ENCODE data around the gene PAX6. TPM values are rescaled to one million over a fixed set of nuclear protein-coding genes. Genes with fewer than 3 reads are reported as not detected.
A peak's percentile ranks its signal among the peaks of the same experiment; 100 is the strongest.

PAX6 gene
- total RNA-seq, 1 experiment from 2014 or later, result 3.3 TPM

DNA sequence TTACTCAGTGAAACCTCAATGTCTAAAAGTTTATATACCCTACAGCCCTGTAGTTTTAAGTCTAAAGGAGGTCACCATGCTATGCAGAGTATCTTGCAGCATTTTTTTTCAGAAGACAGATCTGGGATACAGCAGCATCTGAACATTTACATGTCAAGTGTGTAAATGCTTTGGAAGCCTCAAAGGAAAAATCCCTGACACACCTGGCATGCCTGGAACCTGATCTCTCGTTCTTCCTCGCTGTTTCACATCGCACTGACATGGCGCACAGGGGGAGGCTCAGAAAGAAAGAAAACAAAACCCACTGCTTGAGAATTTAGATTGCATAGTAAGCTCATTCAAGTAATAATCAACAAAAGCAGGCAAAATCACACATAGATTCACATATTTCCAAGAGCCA lies 31.0 kb downstream of the PAX6 start (continued):
- TF ChIP-seq, protein P1, sequence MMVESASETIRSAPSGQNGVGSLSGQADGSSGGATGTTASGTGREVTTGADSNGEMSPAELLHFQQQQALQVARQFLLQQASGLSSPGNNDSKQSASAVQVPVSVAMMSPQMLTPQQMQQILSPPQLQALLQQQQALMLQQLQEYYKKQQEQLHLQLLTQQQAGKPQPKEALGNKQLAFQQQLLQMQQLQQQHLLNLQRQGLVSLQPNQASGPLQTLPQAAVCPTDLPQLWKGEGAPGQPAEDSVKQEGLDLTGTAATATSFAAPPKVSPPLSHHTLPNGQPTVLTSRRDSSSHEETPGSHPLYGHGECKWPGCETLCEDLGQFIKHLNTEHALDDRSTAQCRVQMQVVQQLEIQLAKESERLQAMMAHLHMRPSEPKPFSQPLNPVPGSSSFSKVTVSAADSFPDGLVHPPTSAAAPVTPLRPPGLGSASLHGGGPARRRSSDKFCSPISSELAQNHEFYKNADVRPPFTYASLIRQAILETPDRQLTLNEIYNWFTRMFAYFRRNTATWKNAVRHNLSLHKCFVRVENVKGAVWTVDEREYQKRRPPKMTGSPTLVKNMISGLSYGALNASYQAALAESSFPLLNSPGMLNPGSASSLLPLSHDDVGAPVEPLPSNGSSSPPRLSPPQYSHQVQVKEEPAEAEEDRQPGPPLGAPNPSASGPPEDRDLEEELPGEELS (CRISPR knock-in tag; IDR thresholded peaks at IDR 0.05), result no peak
- TF ChIP-seq, protein P2, sequence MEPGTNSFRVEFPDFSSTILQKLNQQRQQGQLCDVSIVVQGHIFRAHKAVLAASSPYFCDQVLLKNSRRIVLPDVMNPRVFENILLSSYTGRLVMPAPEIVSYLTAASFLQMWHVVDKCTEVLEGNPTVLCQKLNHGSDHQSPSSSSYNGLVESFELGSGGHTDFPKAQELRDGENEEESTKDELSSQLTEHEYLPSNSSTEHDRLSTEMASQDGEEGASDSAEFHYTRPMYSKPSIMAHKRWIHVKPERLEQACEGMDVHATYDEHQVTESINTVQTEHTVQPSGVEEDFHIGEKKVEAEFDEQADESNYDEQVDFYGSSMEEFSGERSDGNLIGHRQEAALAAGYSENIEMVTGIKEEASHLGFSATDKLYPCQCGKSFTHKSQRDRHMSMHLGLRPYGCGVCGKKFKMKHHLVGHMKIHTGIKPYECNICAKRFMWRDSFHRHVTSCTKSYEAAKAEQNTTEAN (CRISPR knock-in tag; IDR thresholded peaks at IDR 0.05), result no peak
- TF ChIP-seq, protein P3, sequence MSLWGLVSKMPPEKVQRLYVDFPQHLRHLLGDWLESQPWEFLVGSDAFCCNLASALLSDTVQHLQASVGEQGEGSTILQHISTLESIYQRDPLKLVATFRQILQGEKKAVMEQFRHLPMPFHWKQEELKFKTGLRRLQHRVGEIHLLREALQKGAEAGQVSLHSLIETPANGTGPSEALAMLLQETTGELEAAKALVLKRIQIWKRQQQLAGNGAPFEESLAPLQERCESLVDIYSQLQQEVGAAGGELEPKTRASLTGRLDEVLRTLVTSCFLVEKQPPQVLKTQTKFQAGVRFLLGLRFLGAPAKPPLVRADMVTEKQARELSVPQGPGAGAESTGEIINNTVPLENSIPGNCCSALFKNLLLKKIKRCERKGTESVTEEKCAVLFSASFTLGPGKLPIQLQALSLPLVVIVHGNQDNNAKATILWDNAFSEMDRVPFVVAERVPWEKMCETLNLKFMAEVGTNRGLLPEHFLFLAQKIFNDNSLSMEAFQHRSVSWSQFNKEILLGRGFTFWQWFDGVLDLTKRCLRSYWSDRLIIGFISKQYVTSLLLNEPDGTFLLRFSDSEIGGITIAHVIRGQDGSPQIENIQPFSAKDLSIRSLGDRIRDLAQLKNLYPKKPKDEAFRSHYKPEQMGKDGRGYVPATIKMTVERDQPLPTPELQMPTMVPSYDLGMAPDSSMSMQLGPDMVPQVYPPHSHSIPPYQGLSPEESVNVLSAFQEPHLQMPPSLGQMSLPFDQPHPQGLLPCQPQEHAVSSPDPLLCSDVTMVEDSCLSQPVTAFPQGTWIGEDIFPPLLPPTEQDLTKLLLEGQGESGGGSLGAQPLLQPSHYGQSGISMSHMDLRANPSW (CRISPR knock-in tag; conservative IDR thresholded peaks at IDR 0.05; ENCODE audit: low read depth), result no peak

DNA sequence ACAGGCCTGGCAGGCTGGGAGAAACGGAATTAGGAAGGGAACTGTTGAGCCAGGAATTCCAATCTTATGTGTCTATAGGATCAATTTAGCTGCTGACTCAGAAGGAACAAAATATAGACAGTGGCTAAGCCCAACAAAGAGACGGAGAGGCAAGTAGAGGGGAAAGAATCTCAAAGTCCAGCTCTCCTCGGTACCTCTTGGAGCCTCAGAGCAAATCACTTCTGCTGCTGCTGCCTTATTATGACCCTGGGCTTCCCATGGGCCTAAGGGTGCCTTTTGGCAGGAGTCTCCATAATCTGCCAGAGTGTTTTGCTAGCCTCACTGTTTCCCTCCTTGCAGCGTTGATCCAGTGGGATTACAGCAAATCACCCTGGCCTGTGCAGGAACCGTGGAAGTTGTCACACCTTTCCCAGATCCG lies 31.7 kb downstream of the PAX6 start:
- POLR2A ChIA-PET, result no interaction called here
- H3K4me3 Mint-ChIP-seq, result no peak overlapping the region
- CTCF ChIA-PET, result interaction anchor here (1.0 to 1.4 kb wide), 2 partner anchors 19 to 178 kb away, joined by 3 to 4 read pairs; no protein-coding TSS in a partner anchor
- 0 out of 2 replicates have a peak, but pooled peaks cover 4% of the 10 kb centered on the region for H3K36me3 Mint-ChIP-seq
- peaks cover 6% of the 10 kb centered on the region for H3K9me3 Mint-ChIP-seq
- TF ChIP-seq PRRX2 (CRISPR knock-in tag; IDR thresholded peaks at IDR 0.05), result no peak
- TF ChIP-seq, protein P4, sequence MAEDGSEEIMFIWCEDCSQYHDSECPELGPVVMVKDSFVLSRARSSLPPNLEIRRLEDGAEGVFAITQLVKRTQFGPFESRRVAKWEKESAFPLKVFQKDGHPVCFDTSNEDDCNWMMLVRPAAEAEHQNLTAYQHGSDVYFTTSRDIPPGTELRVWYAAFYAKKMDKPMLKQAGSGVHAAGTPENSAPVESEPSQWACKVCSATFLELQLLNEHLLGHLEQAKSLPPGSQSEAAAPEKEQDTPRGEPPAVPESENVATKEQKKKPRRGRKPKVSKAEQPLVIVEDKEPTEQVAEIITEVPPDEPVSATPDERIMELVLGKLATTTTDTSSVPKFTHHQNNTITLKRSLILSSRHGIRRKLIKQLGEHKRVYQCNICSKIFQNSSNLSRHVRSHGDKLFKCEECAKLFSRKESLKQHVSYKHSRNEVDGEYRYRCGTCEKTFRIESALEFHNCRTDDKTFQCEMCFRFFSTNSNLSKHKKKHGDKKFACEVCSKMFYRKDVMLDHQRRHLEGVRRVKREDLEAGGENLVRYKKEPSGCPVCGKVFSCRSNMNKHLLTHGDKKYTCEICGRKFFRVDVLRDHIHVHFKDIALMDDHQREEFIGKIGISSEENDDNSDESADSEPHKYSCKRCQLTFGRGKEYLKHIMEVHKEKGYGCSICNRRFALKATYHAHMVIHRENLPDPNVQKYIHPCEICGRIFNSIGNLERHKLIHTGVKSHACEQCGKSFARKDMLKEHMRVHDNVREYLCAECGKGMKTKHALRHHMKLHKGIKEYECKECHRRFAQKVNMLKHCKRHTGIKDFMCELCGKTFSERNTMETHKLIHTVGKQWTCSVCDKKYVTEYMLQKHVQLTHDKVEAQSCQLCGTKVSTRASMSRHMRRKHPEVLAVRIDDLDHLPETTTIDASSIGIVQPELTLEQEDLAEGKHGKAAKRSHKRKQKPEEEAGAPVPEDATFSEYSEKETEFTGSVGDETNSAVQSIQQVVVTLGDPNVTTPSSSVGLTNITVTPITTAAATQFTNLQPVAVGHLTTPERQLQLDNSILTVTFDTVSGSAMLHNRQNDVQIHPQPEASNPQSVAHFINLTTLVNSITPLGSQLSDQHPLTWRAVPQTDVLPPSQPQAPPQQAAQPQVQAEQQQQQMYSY (CRISPR knock-in tag; IDR thresholded peaks at IDR 0.05), result no peak
- TF ChIP-seq SP1 (CRISPR knock-in tag; conservative IDR thresholded peaks at IDR 0.05), result no peak
- TF ChIP-seq ESRRA (CRISPR knock-in tag; IDR thresholded peaks at IDR 0.05; ENCODE audit: borderline replicate concordance), result no peak
- no peak for TF ChIP-seq ZNF671 (CRISPR knock-in tag; IDR thresholded peaks at IDR 0.05)
- no peak for TF ChIP-seq NFATC4 (CRISPR knock-in tag; IDR thresholded peaks at IDR 0.05)
- TF ChIP-seq, protein P1 (CRISPR knock-in tag; IDR thresholded peaks at IDR 0.05), result no peak
- TF ChIP-seq, protein P5, sequence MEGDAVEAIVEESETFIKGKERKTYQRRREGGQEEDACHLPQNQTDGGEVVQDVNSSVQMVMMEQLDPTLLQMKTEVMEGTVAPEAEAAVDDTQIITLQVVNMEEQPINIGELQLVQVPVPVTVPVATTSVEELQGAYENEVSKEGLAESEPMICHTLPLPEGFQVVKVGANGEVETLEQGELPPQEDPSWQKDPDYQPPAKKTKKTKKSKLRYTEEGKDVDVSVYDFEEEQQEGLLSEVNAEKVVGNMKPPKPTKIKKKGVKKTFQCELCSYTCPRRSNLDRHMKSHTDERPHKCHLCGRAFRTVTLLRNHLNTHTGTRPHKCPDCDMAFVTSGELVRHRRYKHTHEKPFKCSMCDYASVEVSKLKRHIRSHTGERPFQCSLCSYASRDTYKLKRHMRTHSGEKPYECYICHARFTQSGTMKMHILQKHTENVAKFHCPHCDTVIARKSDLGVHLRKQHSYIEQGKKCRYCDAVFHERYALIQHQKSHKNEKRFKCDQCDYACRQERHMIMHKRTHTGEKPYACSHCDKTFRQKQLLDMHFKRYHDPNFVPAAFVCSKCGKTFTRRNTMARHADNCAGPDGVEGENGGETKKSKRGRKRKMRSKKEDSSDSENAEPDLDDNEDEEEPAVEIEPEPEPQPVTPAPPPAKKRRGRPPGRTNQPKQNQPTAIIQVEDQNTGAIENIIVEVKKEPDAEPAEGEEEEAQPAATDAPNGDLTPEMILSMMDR (IDR thresholded peaks at IDR 0.05), result no peak
- TF ChIP-seq, protein P6, sequence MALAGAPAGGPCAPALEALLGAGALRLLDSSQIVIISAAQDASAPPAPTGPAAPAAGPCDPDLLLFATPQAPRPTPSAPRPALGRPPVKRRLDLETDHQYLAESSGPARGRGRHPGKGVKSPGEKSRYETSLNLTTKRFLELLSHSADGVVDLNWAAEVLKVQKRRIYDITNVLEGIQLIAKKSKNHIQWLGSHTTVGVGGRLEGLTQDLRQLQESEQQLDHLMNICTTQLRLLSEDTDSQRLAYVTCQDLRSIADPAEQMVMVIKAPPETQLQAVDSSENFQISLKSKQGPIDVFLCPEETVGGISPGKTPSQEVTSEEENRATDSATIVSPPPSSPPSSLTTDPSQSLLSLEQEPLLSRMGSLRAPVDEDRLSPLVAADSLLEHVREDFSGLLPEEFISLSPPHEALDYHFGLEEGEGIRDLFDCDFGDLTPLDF (CRISPR knock-in tag; IDR thresholded peaks at IDR 0.05), result no peak
- TF ChIP-seq NR3C1 (CRISPR knock-in tag; conservative IDR thresholded peaks at IDR 0.05; ENCODE audit: low read depth), result no peak
- no peak for TF ChIP-seq ZNF317 (CRISPR knock-in tag; IDR thresholded peaks at IDR 0.05; ENCODE audit: borderline replicate concordance, low read depth)
- no peak for TF ChIP-seq ZNF416 (CRISPR knock-in tag; IDR thresholded peaks at IDR 0.05)
- no peak for TF ChIP-seq EMX1 (CRISPR knock-in tag; IDR thresholded peaks at IDR 0.05)
- no peak for TF ChIP-seq ATF1 (CRISPR knock-in tag; IDR thresholded peaks at IDR 0.05)
- TF ChIP-seq NFE2L1 (CRISPR knock-in tag; IDR thresholded peaks at IDR 0.05), result no peak
- peaks cover 5% of the 10 kb centered on the region for H3K4me1 Mint-ChIP-seq
- DNase-seq (ENCODE audit: low spot score) (no peak), ATAC-seq (no peak)
- H3K27ac Mint-ChIP-seq, result peak overlapping the region; percentile 84
- H3K27me3 Mint-ChIP-seq (ENCODE audit: low read depth), result no peaks in the 10 kb centered on the region

All from WTC11 (cell line).